H1 (cell line): ENCODE results near the gene HPS3. TPM values are rescaled to one million over a fixed set of nuclear protein-coding genes. Genes with fewer than 3 reads are reported as not detected.

ENCODE experiments used
- CTCF ChIA-PET: fragments of 300-600 bp; sonication (Branson Sonifier 250); formaldehyde crosslinking; loops from one replicate; lab custom pipeline; 2021; ENCODE audit not compliant: partially characterized antibody; lab: Charles Lee
- POLR2A ChIA-PET: fragments of 300-600 bp; sonication (Branson Sonifier 250); formaldehyde crosslinking; loops from one replicate; lab custom pipeline; 2021; ENCODE audit warnings: inconsistent platforms; ENCODE audit not compliant: partially characterized antibody; lab: Charles Lee
- DNase-seq, 2 experiments: peaks; one replicate each; pipeline versions ENCODE4 v3.0.0 to v3.0.0-alpha.2; 2010 to 2022; ENCODE audit warnings: low spot score in 2 of 2, low read depth in 1 of 2, mixed read lengths in 1 of 2
- FAIRE-seq: peaks from 2 replicates; lab custom pipeline; 2011; peaks lifted over from hg19 to GRCh38; lab: Jason Lieb, UNC
- H2AFZ ChIP-seq: 2 replicates; pipeline ENCODE4 v1.8.1; 2012; ENCODE audit warnings: low read length, inconsistent platforms
- H2AK5ac ChIP-seq: 2 replicates; pipeline ENCODE4 v1.6.1; 2013; ENCODE audit warnings: low read depth, low read length
- H2BK120ac ChIP-seq: replicated peaks from 2 replicates; pipeline ENCODE3; 2013; ENCODE audit warnings: low read depth, low read length, inconsistent platforms
- H2BK12ac ChIP-seq: 2 replicates; pipeline ENCODE4 v1.6.1; 2013; ENCODE audit warnings: low read depth, low read length
- H2BK15ac ChIP-seq: 2 replicates; pipeline ENCODE4 v1.6.1; 2013; ENCODE audit warnings: low read length
- H2BK20ac ChIP-seq: 2 replicates; pipeline ENCODE4 v1.6.1; 2013; ENCODE audit warnings: low read length
- H2BK5ac ChIP-seq: 2 replicates; pipeline ENCODE4 v1.6.1; 2013; ENCODE audit warnings: low read depth, low read length
- H3K14ac ChIP-seq: 2 replicates; pipeline ENCODE4 v1.6.1; 2013; ENCODE audit warnings: inconsistent platforms; ENCODE audit not compliant: insufficient read length
- H3K18ac ChIP-seq: 2 replicates; pipeline ENCODE4 v1.6.1; 2013; ENCODE audit warnings: low read length; ENCODE audit errors: extremely low read depth
- H3K23ac ChIP-seq: 2 replicates; pipeline ENCODE4 v1.6.1; 2013; ENCODE audit warnings: inconsistent platforms; ENCODE audit not compliant: insufficient read length
- H3K23me2 ChIP-seq: 2 replicates; pipeline ENCODE4 v1.6.1; 2013; ENCODE audit warnings: low read depth, low read length
- H3K27ac ChIP-seq: 2 replicates; pipeline ENCODE4 v1.6.1; 2011; ENCODE audit warnings: low read depth, low read length, inconsistent platforms
- H3K27me3 ChIP-seq, 4 experiments: replicated peaks in 1 of 4; 1 replicate in 1 of 4; 2 replicates in 3 of 4; pipeline versions ENCODE4 v1.6.1 to v1.8.1; 2011 to 2013; ENCODE audit warnings: low read length in 3 of 4, mild to moderate bottlenecking in 3 of 4, inconsistent platforms in 2 of 4, mixed read lengths in 2 of 4, moderate library complexity in 1 of 4; ENCODE audit not compliant: control insufficient read depth in 3 of 4, insufficient read depth in 3 of 4; ENCODE audit errors: extremely low read depth in 1 of 4
- H3K36me3 ChIP-seq, 4 experiments: 2 replicates each; pipeline versions ENCODE4 v1.6.1 to v1.8.1; 2011 to 2013; ENCODE audit warnings: mild to moderate bottlenecking in 4 of 4, low read length in 3 of 4, moderate library complexity in 2 of 4, control low read depth in 1 of 4, inconsistent platforms in 1 of 4; ENCODE audit not compliant: insufficient read depth in 4 of 4, control insufficient read depth in 2 of 4
- H3K4ac ChIP-seq: replicated peaks from 2 replicates; pipeline ENCODE3; 2013; ENCODE audit warnings: low read length, low read depth, mixed read lengths, inconsistent platforms; ENCODE audit not compliant: insufficient read length
- H3K4me1 ChIP-seq, 4 experiments: replicated peaks in 1 of 4; 1 replicate in 1 of 4; 2 replicates in 3 of 4; pipeline versions ENCODE4 v1.6.1 to v1.8.1; 2011 to 2013; ENCODE audit warnings: low read length in 3 of 4, inconsistent platforms in 2 of 4, mixed read lengths in 1 of 4; ENCODE audit not compliant: insufficient read depth in 4 of 4, control insufficient read depth in 3 of 4
- H3K4me2 ChIP-seq, 2 experiments: 2 replicates each; pipeline versions ENCODE4 v1.6.1 to v1.8.1; 2011 to 2013; ENCODE audit warnings: low read depth in 2 of 2, low read length in 2 of 2, control low read depth in 1 of 2, inconsistent platforms in 1 of 2, mild to moderate bottlenecking in 1 of 2; ENCODE audit not compliant: insufficient read depth in 1 of 2
- H3K4me3 ChIP-seq, 4 experiments: fragments of 200-600, 300-600 bp in 1 of 4; sonication (generic), shearing (Covaris generic), sonication (Bioruptor Twin) in 1 of 4; 2 replicates each; pipeline versions ENCODE4 v1.5.1 to v1.8.1; 2011 to 2016; ENCODE audit warnings: low read length in 4 of 4, low read depth in 3 of 4, control low read depth in 2 of 4, inconsistent platforms in 2 of 4, mild to moderate bottlenecking in 2 of 4, mixed read lengths in 1 of 4, moderate library complexity in 1 of 4; ENCODE audit not compliant: insufficient read depth in 2 of 4; ENCODE audit errors: extremely low read depth in 1 of 4
- H3K56ac ChIP-seq: replicated peaks from 2 replicates; pipeline ENCODE3; 2013; ENCODE audit warnings: low read depth, mild to moderate bottlenecking, mixed read lengths, low read length, inconsistent platforms; ENCODE audit not compliant: insufficient read length
- H3K79me1 ChIP-seq: 2 replicates; pipeline ENCODE4 v1.6.1; 2013; ENCODE audit warnings: low read depth, low read length, control low read depth
- H3K79me2 ChIP-seq, 2 experiments: 2 replicates each; pipeline versions ENCODE4 v1.6.1 to v1.8.1; 2012 to 2013; ENCODE audit warnings: low read length in 2 of 2, mild to moderate bottlenecking in 2 of 2, inconsistent platforms in 1 of 2; ENCODE audit not compliant: insufficient read depth in 2 of 2, control insufficient read depth in 1 of 2
- H3K9ac ChIP-seq, 4 experiments: replicated peaks in 1 of 4; 1 replicate in 1 of 4; 2 replicates in 3 of 4; pipeline versions ENCODE4 v1.6.1 to v1.8.1; 2011 to 2013; ENCODE audit warnings: low read depth in 3 of 4, low read length in 3 of 4, control low read depth in 2 of 4, mild to moderate bottlenecking in 2 of 4, moderate library complexity in 2 of 4, inconsistent platforms in 1 of 4; ENCODE audit errors: extremely low read depth in 1 of 4
- H3K9me3 ChIP-seq, 2 experiments: 2 replicates each; pipeline versions ENCODE4 v1.6.1 to v1.8.1; 2012 to 2013; ENCODE audit warnings: mild to moderate bottlenecking in 2 of 2, moderate library complexity in 2 of 2, control low read depth in 1 of 2, inconsistent platforms in 1 of 2, low read depth in 1 of 2, low read length in 1 of 2, mixed read lengths in 1 of 2; ENCODE audit not compliant: insufficient read depth in 2 of 2
- H4K20me1 ChIP-seq, 2 experiments: replicated peaks in 1 of 2; 2 replicates each; pipeline versions ENCODE3 to v1.8.1; 2011 to 2013; ENCODE audit warnings: inconsistent platforms in 2 of 2, low read length in 2 of 2, mild to moderate bottlenecking in 1 of 2; ENCODE audit not compliant: insufficient read depth in 2 of 2, control insufficient read depth in 1 of 2
- H4K5ac ChIP-seq: 2 replicates; pipeline ENCODE4 v1.6.1; 2013; ENCODE audit warnings: low read length, low read depth, mixed read lengths, inconsistent platforms; ENCODE audit not compliant: insufficient read length
- H4K8ac ChIP-seq: 2 replicates; pipeline ENCODE4 v1.8.0; 2013; ENCODE audit warnings: mild to moderate bottlenecking, moderate library complexity, low read length, inconsistent platforms; ENCODE audit not compliant: insufficient read depth; ENCODE audit errors: extremely low read depth
- H4K91ac ChIP-seq: replicated peaks from 2 replicates; pipeline ENCODE3; 2013; ENCODE audit warnings: low read length, mixed read lengths, inconsistent platforms; ENCODE audit not compliant: insufficient read length
- EZH2 ChIP-seq: fragments of 200-600 bp; sonication (generic); IDR thresholded peaks from 2 replicates; pipeline ENCODE4 v1.7.1; 2012; ENCODE audit warnings: low read depth, mild to moderate bottlenecking, moderate library complexity, low read length, inconsistent platforms; ENCODE audit not compliant: severe bottlenecking
- GTF2F1 ChIP-seq: IDR thresholded peaks from 2 replicates; pipeline ENCODE4 v1.6.1; 2012; ENCODE audit warnings: low read depth, low read length, improper control_type of control experiment, borderline replicate concordance
- RBBP5 ChIP-seq: IDR thresholded peaks from 2 replicates; pipeline ENCODE4 v1.7.1; 2012; ENCODE audit warnings: low read depth, mild to moderate bottlenecking, inconsistent platforms, low read length, moderate library complexity, borderline replicate concordance
- RXRA ChIP-seq: IDR thresholded peaks from 2 replicates; pipeline ENCODE4 v1.6.1; 2011; ENCODE audit warnings: low read depth, mild to moderate bottlenecking, low read length, moderate library complexity; ENCODE audit not compliant: insufficient read depth
- SAP30 ChIP-seq: fragments of 300-600 bp; sonication (generic); IDR thresholded peaks from 2 replicates; pipeline ENCODE4 v1.7.1; 2012; ENCODE audit warnings: low read length, moderate library complexity, mild to moderate bottlenecking, inconsistent platforms; ENCODE audit not compliant: insufficient read depth, insufficient replicate concordance
- SIX5 ChIP-seq: IDR thresholded peaks from 2 replicates; pipeline ENCODE4 v1.6.1; 2011; ENCODE audit warnings: mild to moderate bottlenecking, low read depth, low read length
- SP2 ChIP-seq: IDR thresholded peaks from 2 replicates; pipeline ENCODE4 v1.6.1; 2012; ENCODE audit warnings: mild to moderate bottlenecking, low read length, inconsistent platforms
- SRF ChIP-seq: IDR thresholded peaks from 2 replicates; pipeline ENCODE4 v1.6.1; 2011; ENCODE audit warnings: mild to moderate bottlenecking, low read depth, low read length, moderate library complexity
- TAF1 ChIP-seq: IDR thresholded peaks from 2 replicates; pipeline ENCODE4 v1.6.1; 2011; ENCODE audit warnings: mild to moderate bottlenecking, low read depth, low read length
- WGBS, 2 experiments: shearing (Covaris generic) in 1 of 2; methylation state at CpG; one replicate each; pipeline versions ENCODE4 v1.1.6 to v1.1.7; 2013 to 2015; ENCODE audit warnings: low lambda C conversion rate in 2 of 2, mixed read lengths in 2 of 2, inconsistent platforms in 1 of 2, low coverage in 1 of 2, missing lambda C conversion rate in 1 of 2; ENCODE audit not compliant: insufficient replicate concordance in 2 of 2, insufficient coverage in 1 of 2, insufficient read length in 1 of 2; ENCODE audit errors: extremely low coverage in 1 of 2, missing lambda C conversion rate in 1 of 2; 5-methylcytosine and 5-hydroxymethylcytosine counted together
- polyA plus RNA-seq, 7 experiments: library from polyadenylated mRNA; depleted of rRNA in 3 of 7; stranded (reverse) in 5 of 7; unstranded in 2 of 7; fragments of >200 nt in 5 of 7; fragments of 200-250 nt in 2 of 7; gene quantifications; 1 replicate in 5 of 7; 2 replicates in 1 of 7; 4 replicates in 1 of 7; pipeline versions ENCODE4 v1.2.1 to v1.2.3, GENCODE V29; 2011 to 2013; ENCODE audit warnings: missing spikeins in 2 of 7, mixed read lengths in 2 of 7
- total RNA-seq: library from RNA; stranded (reverse); fragmentation: NEBNext Ultra II Directional; extraction: Animal tissue kit (Norgen Biotek cat#: 25700); gene quantifications from 2 replicates; pipeline ENCODE4 v1.2.1, GENCODE V29; 2021

HPS3 gene
- total and polyA plus RNA-seq, 2 of the 8 experiments (the other 6 are each of a cell fraction or from before 2014, with no cell fraction given): 23.7 to 48.7 TPM

GRCh38 chr3:149145974-149146373 lies 16.5 kb downstream of the HPS3 start:
- no peaks in the 10 kb centered on the region for H3K27me3 ChIP-seq
- H2AFZ ChIP-seq: no peak overlapping the region
- H3K14ac ChIP-seq: no peak overlapping the region
- no peaks in the 10 kb centered on the region for H3K79me1 ChIP-seq
- DNase-seq: no peak
- H2BK120ac ChIP-seq: no peak overlapping the region
- H4K20me1 ChIP-seq: no peaks in the 10 kb centered on the region
- CTCF ChIA-PET: interaction anchor here (0.6 to 1.2 kb wide), 5 partner anchors 14 to 189 kb away, joined by 3 to 7 read pairs (median 3); no protein-coding TSS in a partner anchor
- H4K5ac ChIP-seq: no peak overlapping the region
- H2AK5ac ChIP-seq: no peak overlapping the region
- TF ChIP-seq GTF2F1: no peak
- TF ChIP-seq SAP30: no peak
- TF ChIP-seq RXRA: no peak
- no peak for TF ChIP-seq SRF
- no peak for TF ChIP-seq SP2
- no peak for TF ChIP-seq RBBP5
- TF ChIP-seq EZH2: no peak
- no peak for TF ChIP-seq SIX5
- no peak for TF ChIP-seq TAF1
- H3K23me2 ChIP-seq: no peaks in the 10 kb centered on the region
- H3K9ac ChIP-seq: no peak overlapping the region
- H3K9me3 ChIP-seq: no peaks in the 10 kb centered on the region
- POLR2A ChIA-PET: interaction anchor here (0.8 kb wide), 1 partner anchor 10 kb away, joined by 3 read pairs; no protein-coding TSS in a partner anchor
- no peak overlapping the region for H3K4ac ChIP-seq
- no peak overlapping the region for H3K4me2 ChIP-seq
- H4K8ac ChIP-seq: no peak overlapping the region
- FAIRE-seq: no peak
- H3K18ac ChIP-seq: no peak overlapping the region
- H2BK12ac ChIP-seq: no peak overlapping the region
- peaks cover 7 to 77% (median 32%) of the 10 kb centered on the region in 4 experiments; a peak in 7 of 8 replicates for H3K36me3 ChIP-seq
- H3K79me2 ChIP-seq: no peaks in the 10 kb centered on the region
- H3K4me3 ChIP-seq: no peak overlapping the region
- no peaks in the 10 kb centered on the region for H3K4me1 ChIP-seq
- H4K91ac ChIP-seq: no peak overlapping the region
- H2BK15ac ChIP-seq: no peak overlapping the region
- H3K23ac ChIP-seq: no peak overlapping the region
- WGBS, 2 experiments: 96% methylated on average over 1 of the region's 1 CpG; no CpG with 5 or more reads in 1 of the 2 experiments
- H3K27ac ChIP-seq: no peak overlapping the region
- no peak overlapping the region for H3K56ac ChIP-seq
- H2BK5ac ChIP-seq: no peak overlapping the region
- no peak overlapping the region for H2BK20ac ChIP-seq
